Sigmoid colon (tissue), 7 donors: ENCODE measurements around the gene COA5. TPM values are rescaled to one million over a fixed set of nuclear protein-coding genes. Genes with fewer than 3 reads are reported as not detected.

Experiments used
- DNase-seq: peaks from one replicate; pipeline ENCODE4 v3.0.0-alpha.2; 2019
- H3K27ac ChIP-seq, 4 donors: fragments of 200-600 bp; sonication (generic); one replicate each; pipeline ENCODE4 v1.5.1; 2016 to 2019; ENCODE audit warnings: mild to moderate bottlenecking in 1 of 4
- H3K27me3 ChIP-seq, 3 donors: fragments of 200-600 bp; sonication (generic); one replicate each; pipeline ENCODE4 v1.5.1; 2019; ENCODE audit warnings: mild to moderate bottlenecking in 1 of 3
- H3K36me3 ChIP-seq, 4 donors: fragments of 200-600 bp; sonication (generic); one replicate each; pipeline ENCODE4 v1.5.1; 2016 to 2019
- H3K4me1 ChIP-seq, 4 donors: fragments of 200-600 bp; sonication (generic); one replicate each; pipeline ENCODE4 v1.5.1; 2017 to 2019
- H3K4me3 ChIP-seq, 4 donors: fragments of 200-600 bp; sonication (generic); one replicate each; pipeline ENCODE4 v1.5.1; 2017 to 2019; ENCODE audit warnings: mild to moderate bottlenecking in 2 of 4, moderate library complexity in 1 of 4
- H3K9me3 ChIP-seq, 4 donors: fragments of 200-600 bp in 3 of 4; sonication (generic) in 3 of 4; one replicate each; pipeline versions ENCODE4 v1.5.1 to v1.6.1; 2013 to 2019
- EP300 ChIP-seq, 4 donors: sonication (generic); formaldehyde crosslinking; IDR thresholded peaks; one replicate each; pipeline ENCODE4 v1.6.1; 2017; ENCODE audit warnings: antibody characterized with exemption in 4 of 4
- POLR2A ChIP-seq, 2 donors: fragments of 450-650 bp; IDR thresholded peaks; one replicate each; pipeline ENCODE4 v1.6.1; 2016; ENCODE audit warnings: antibody characterized with exemption in 2 of 2, mild to moderate bottlenecking in 2 of 2, moderate library complexity in 2 of 2
- POLR2AphosphoS5 ChIP-seq, 4 donors: sonication (generic); formaldehyde crosslinking; IDR thresholded peaks; one replicate each; pipeline ENCODE4 v1.6.1; 2017; ENCODE audit warnings: antibody characterized with exemption in 4 of 4
- WGBS, 2 donors: extraction: QIAGEN DNeasy Blood & Tissue Kit; methylation state at CpG; one replicate each; pipeline ENCODE4 v1.1.7; 2013; 5-methylcytosine and 5-hydroxymethylcytosine counted together
- intact Hi-C: fragments of 100-400 bp; cut with DNase I; formaldehyde crosslinking; loops from one replicate; pipeline ENCODE4 v1.15.1; 2023
- polyA plus RNA-seq, 3 donors: library from polyadenylated mRNA; stranded (reverse); fragments of 200-250 nt; gene quantifications; one replicate each; pipeline ENCODE4 v1.2.3, GENCODE V29; 2013
- total RNA-seq, 4 donors: library from RNA; depleted of rRNA; stranded (reverse); fragments of >200 nt; gene quantifications; one replicate each; pipeline ENCODE4 v1.1.0, GENCODE V29; 2016
- TF ChIP-seq, protein P1 (sequence below), 4 experiments: fragments of 450-650 bp in 3 of 4; fragments of 200-600 bp in 1 of 4; IDR thresholded peaks; one replicate each; pipeline ENCODE4 v1.5.1; 2016 to 2019; ENCODE audit warnings: antibody characterized with exemption in 4 of 4, mild to moderate bottlenecking in 3 of 4, moderate library complexity in 2 of 4
- donor health status: healthy with polysubstance abuse.
- donor health status: Bipolar disorder and iron deficiency.
- donor health status: healthy.

COA5 gene
- total and polyA plus RNA-seq, 7 donors, result 28.3 to 53.8 (median 38.8) TPM

DNA sequence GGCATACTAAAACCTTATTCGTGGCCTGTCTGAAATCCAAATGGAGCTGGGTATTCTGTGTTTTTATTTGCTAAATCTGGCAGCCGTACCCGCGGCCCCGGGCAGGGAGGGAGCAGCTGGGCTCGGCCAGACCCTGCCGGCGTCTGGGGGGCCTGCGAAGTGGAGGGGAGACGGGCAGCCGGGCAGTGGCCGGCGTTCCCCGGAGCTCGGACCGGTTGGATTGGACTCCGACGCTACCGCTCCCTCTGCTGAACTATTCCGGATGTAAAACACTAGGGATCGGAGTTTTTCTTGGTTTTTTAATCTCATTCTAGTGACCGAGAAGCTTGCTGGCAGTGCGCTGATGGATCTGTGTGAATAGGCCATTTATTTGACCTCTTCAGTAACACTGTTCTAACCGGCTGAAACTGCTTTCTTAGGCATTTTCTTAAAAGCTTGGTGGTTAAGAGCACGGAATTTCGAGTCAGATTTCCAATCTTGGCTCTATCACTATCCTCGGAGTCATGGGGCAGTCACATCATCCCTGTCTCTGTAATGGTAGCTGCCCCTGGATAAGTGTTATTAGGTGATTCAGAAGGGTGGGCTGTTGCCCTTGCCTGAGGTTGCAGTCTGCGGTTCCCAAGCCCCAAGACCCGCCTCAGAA, 771 bp upstream of the COA5 start:
- intact Hi-C loops, result loop anchor here (2.0 to 10.0 kb wide), 4 partner anchors 164 to 944 kb away; partner anchors contain the start of genes ACTR1B, C2orf92, INPP4A and TMEM131
- Histone ChIP-seq H3K36me3 (peaks cover 0 to 43% (median 31%) of the 10 kb centered on the region in 4 donors), H3K4me1 (peaks cover 0 to 60% (median 48%) of the 10 kb centered on the region in 4 donors), H3K9me3 (no peaks in the 10 kb centered on the region), H3K27ac (peak overlapping the region; percentile 93 to 97 (median 94)), H3K4me3 (peak overlapping the region; percentile 56 to 95 (median 93)), H3K27me3 (no peaks in the 10 kb centered on the region)
- no peak for DNase-seq
- WGBS, 2 donors, result 2 to 4% methylated on average over 29 of the region's 29 CpGs
- TF ChIP-seq EP300 (IDR thresholded peaks at IDR 0.05) (no peak), POLR2A (IDR thresholded peaks at IDR 0.05) (no peak), POLR2AphosphoS5 (IDR thresholded peaks at IDR 0.05) (no peak)
- TF ChIP-seq, protein P1, sequence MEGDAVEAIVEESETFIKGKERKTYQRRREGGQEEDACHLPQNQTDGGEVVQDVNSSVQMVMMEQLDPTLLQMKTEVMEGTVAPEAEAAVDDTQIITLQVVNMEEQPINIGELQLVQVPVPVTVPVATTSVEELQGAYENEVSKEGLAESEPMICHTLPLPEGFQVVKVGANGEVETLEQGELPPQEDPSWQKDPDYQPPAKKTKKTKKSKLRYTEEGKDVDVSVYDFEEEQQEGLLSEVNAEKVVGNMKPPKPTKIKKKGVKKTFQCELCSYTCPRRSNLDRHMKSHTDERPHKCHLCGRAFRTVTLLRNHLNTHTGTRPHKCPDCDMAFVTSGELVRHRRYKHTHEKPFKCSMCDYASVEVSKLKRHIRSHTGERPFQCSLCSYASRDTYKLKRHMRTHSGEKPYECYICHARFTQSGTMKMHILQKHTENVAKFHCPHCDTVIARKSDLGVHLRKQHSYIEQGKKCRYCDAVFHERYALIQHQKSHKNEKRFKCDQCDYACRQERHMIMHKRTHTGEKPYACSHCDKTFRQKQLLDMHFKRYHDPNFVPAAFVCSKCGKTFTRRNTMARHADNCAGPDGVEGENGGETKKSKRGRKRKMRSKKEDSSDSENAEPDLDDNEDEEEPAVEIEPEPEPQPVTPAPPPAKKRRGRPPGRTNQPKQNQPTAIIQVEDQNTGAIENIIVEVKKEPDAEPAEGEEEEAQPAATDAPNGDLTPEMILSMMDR (IDR thresholded peaks at IDR 0.05), result no peak

GRCh38 chr2:98607741-98608115, 584 bp downstream of the COA5 start:
- H3K36me3 ChIP-seq, result peaks cover 0 to 43% (median 23%) of the 10 kb centered on the region in 4 donors
- intact Hi-C loops, result loop anchor here (1.0 to 10.0 kb wide), 5 partner anchors 163 to 943 kb away; partner anchors contain the start of genes ACTR1B, C2orf92, INPP4A and TMEM131
- DNase-seq, result no peak
- peak overlapping the region; percentile 56 to 95 (median 93) for H3K4me3 ChIP-seq
- peak overlapping the region; percentile 93 to 97 (median 94) for H3K27ac ChIP-seq
- 3 to 6% methylated on average over 7 of the region's 7 CpGs for WGBS, 2 donors
- H3K4me1 ChIP-seq, result peaks cover 0 to 60% (median 48%) of the 10 kb centered on the region in 4 donors
- no peak for TF ChIP-seq POLR2A (IDR thresholded peaks at IDR 0.05)
- no peak for TF ChIP-seq EP300 (IDR thresholded peaks at IDR 0.05)
- TF ChIP-seq POLR2AphosphoS5 (IDR thresholded peaks at IDR 0.05), result no peak
- TF ChIP-seq, protein P1 (IDR thresholded peaks at IDR 0.05), result no peak
- no peaks in the 10 kb centered on the region for H3K9me3 ChIP-seq
- H3K27me3 ChIP-seq, result no peaks in the 10 kb centered on the region

- TF ChIP-seq EP300 (IDR thresholded peaks at IDR 0.05) (no peak), POLR2AphosphoS5 (IDR thresholded peaks at IDR 0.05) (no peak), POLR2A (IDR thresholded peaks at IDR 0.05) (no peak)
- TF ChIP-seq, protein P1 (IDR thresholded peaks at IDR 0.05), result no peak
- Histone ChIP-seq H3K4me1 (peaks cover 0 to 60% (median 48%) of the 10 kb centered on the region in 4 donors), H3K27ac (peak overlapping the region in 2 of 4 donors; percentile 94 to 97), H3K4me3 (peak overlapping the region in 3 of 4 donors; percentile 56 to 95 (median 91)), H3K36me3 (peaks cover 0 to 43% (median 19%) of the 10 kb centered on the region in 4 donors), H3K9me3 (no peaks in the 10 kb centered on the region), H3K27me3 (no peaks in the 10 kb centered on the region)
- WGBS, 2 donors, result 31 to 45% methylated on average over 6 of the region's 6 CpGs
- no peak for DNase-seq
- intact Hi-C loops, result loop anchor here (1.0 to 10.0 kb wide), 4 partner anchors 162 to 942 kb away; partner anchors contain the start of genes ACTR1B, C2orf92, INPP4A and TMEM131
Observed at GRCh38 chr2:98607104-98607503, 1.2 kb downstream of the COA5 start.

DNA sequence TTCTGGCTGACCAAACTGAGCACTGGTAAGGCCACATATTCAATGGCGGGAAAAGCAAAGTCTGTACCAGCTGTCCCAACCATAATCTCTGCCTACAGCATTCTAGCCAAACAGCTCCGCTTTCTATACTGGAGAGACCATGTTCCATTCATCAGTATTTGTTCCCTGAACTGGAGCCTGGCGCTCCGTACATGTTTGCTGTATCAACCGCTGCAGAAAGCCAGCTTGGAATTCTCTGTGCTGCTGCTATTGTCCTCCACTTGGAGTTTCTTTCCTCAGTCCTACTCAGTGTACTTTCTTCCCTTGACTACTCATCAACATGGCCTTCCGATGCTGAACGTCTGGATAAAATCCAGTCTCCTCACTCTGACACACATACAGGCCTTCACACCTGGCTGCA, 1.9 kb downstream of the COA5 start:
- Histone ChIP-seq H3K36me3 (peaks cover 0 to 43% (median 13%) of the 10 kb centered on the region in 4 donors), H3K27me3 (no peaks in the 10 kb centered on the region), H3K4me1 (peaks cover 0 to 54% (median 44%) of the 10 kb centered on the region in 4 donors), H3K27ac (no peak overlapping the region), H3K9me3 (no peaks in the 10 kb centered on the region), H3K4me3 (no peak overlapping the region)
- no peak for DNase-seq
- intact Hi-C loops, result loop anchor here (10.0 kb wide), 3 partner anchors 162 to 942 kb away; partner anchors contain the start of genes ACTR1B, C2orf92, INPP4A and TMEM131
- WGBS, 2 donors, result 90 to 92% methylated on average over 7 of the region's 7 CpGs
- TF ChIP-seq POLR2A (IDR thresholded peaks at IDR 0.05) (no peak), EP300 (IDR thresholded peaks at IDR 0.05) (no peak), POLR2AphosphoS5 (IDR thresholded peaks at IDR 0.05) (no peak)
- TF ChIP-seq, protein P1 (IDR thresholded peaks at IDR 0.05), result no peak
